Activated gamma-delta T cell (primary cell): ENCODE data around the gene UBE2F.

ENCODE experiments used
- DNase-seq: peaks from one replicate; lab custom pipeline; 2025; lab: John Stamatoyannopoulos, UW

UBE2F gene

DNA sequence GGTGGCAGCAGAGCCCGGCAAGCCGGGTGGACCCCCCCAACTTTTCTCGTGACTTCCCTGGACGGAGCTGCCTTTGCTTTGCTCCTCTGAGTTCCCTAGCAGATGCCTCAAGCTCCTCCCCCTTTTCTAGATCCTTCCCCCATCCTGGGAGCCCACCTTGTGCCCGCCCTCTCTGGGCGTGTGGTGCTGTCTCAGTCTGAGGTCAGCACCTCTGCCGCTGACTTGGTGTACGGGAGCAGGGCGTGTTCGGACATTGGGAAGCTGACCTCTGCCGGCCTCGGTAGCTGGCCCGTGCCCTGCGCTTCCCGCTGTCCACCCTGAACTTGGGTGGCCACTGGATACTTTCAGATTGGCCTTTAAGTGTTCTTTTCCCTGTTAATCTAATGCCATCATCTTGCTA is 113.7 kb downstream of the UBE2F start:
- DNase-seq = no peak

GRCh38 chr2:238081150-238081549 is 114.3 kb downstream of the UBE2F start:
- DNase-seq = no peak

GRCh38 chr2:238081561-238081960 is 114.7 kb downstream of the UBE2F start:
- no peak for DNase-seq

GRCh38 chr2:238082151-238082550 is 115.3 kb downstream of the UBE2F start:
- DNase-seq = no peak

- DNase-seq = no peak
These were observed 116.0 kb downstream of the UBE2F start for GRCh38 chr2:238082827-238083226.

DNA sequence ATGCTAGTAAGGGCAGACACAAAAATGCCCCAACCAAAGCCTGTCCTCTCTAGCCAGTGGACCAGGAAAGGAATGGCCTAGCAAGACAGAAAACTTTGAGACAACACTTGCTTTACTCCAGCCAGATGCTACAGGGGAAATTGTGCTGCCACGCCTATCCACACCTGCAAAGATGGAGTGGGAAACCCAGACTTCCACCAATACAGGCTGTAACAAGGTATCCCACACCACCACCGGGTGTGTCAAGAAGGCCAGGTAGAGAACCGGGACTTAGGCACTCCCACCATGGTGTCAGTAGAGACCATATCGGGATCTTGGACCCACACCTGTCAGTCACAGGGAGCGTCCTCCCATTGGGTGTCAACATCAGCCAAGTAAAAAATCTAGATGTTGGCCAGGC is 117.1 kb downstream of the UBE2F start:
- DNase-seq = no peak

GRCh38 chr2:238084761-238085160 is 117.9 kb downstream of the UBE2F start:
- DNase-seq = no peak

DNA sequence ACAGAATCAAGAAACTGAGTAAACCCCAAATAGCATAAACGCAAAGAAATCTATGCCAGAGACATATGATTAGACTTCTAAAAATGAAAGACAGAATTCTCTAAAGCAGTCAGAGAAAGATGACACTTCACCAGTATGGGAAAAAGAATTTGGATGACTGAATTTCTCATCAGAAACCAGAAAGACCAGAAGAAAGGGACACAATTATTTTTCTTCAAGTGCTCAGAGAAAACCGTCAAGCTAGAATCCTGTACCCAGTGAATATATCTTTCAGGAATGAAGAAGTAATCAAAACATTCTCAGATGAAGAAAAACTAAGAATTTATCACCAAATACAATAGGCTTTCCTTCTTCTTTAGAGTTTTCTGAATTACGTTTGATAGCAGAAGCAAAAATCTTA is 119.1 kb downstream of the UBE2F start:
- no peak for DNase-seq

- no peak for DNase-seq
These were observed 120.4 kb downstream of the UBE2F start for GRCh38 chr2:238087211-238087610.

DNA sequence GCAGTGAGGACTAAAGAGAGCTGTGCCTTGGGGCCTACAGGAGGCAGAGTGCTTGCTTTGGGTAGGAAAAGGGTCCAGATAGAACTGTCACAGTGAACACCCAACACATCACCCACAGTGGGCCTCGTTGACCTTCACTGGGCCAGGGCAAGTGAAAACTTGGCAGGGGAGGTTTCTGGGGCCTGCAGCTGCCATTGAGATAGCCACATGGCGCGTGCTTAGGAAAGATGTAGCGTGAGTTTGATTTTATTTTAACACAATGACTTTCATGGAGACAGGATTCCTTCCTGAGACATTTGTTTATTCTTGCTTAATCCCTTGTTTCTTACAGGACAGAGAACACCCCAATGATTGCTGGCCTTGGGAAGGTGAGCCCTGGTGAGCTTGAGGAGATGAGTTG is 124.1 kb downstream of the UBE2F start:
- DNase-seq = no peak

DNA sequence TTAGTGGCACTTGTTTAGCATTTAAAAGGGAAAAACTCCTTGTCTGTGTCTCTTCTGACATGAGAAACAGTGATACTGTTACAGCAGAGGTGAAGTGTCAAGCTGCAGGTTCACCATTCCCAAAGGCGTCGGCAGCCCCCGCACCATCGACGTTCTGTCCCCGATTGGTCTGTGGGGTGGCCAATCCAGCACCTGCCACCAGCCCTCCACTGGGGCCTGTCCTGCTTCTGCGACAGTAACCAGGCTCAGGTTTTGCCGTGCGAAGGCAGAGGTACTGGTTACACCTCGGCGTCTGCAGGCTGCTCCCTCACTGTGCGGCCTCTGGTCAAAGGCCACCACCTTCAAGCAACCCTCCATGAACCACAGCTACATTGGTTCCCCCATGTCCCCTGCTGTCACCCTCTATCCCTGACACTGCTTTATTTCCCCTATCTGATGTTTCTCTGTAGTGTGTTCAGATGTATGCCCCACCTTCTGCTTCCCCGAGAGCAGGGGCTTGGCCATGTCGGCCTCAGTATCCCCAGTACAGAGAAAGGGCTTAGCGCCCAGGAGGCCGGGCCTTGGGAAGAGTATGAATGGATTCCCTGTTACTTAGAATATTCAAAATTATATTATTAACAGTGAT is 124.7 kb downstream of the UBE2F start:
- DNase-seq = no peak
